Psoas muscle (tissue), 8 donors: Measurements from ENCODE around the gene PEX3. TPM values are rescaled to one million over a fixed set of nuclear protein-coding genes. Genes with fewer than 3 reads are reported as not detected.
"Not testable (repeated sequence)": the region's sequence is repeated elsewhere in the genome, so short reads cannot be mapped to it uniquely, and the experiment has no call there.

ENCODE experiments used
- ATAC-seq, 4 donors: fragments of 200-7000 bp; cut with Tn5 transposase; one replicate each; pipeline ENCODE4 v1.9.1; 2020; ENCODE audit warnings: moderate library complexity in 3 of 4, mild to moderate bottlenecking in 2 of 4
- DNase-seq, 2 donors: peaks; one replicate each; pipeline ENCODE4 v3.0.0-alpha.2; 2020
- H3K27ac ChIP-seq: fragments of 200-600 bp; one replicate; pipeline ENCODE4 v1.8.0; 2022
- H3K27me3 ChIP-seq, 3 donors: fragments of 200-600 bp in 1 of 3; one replicate each; pipeline versions ENCODE4 v1.6.1 to v1.8.0; 2013 to 2022; ENCODE audit warnings: low read length in 2 of 3, mild to moderate bottlenecking in 2 of 3, moderate library complexity in 1 of 3; ENCODE audit not compliant: insufficient read depth in 3 of 3
- H3K36me3 ChIP-seq, 2 donors: fragments of 200-600 bp in 1 of 2; one replicate each; pipeline versions ENCODE4 v1.6.1 to v1.8.0; 2013 to 2022; ENCODE audit warnings: low read depth in 1 of 2, mild to moderate bottlenecking in 1 of 2, moderate library complexity in 1 of 2; ENCODE audit not compliant: insufficient read depth in 1 of 2
- H3K4me1 ChIP-seq: fragments of 200-600 bp; one replicate; pipeline ENCODE4 v1.8.0; 2022
- H3K4me3 ChIP-seq: fragments of 200-600 bp; one replicate; pipeline ENCODE4 v1.8.0; 2022; ENCODE audit warnings: mild to moderate bottlenecking
- H3K9me3 ChIP-seq: fragments of 200-600 bp; one replicate; pipeline ENCODE4 v1.8.0; 2022
- WGBS, 3 donors: extraction: QIAGEN DNeasy Blood & Tissue Kit; methylation state at CpG; one replicate each; pipeline versions ENCODE4 v1.1.6 to v1.1.7; 2013; 5-methylcytosine and 5-hydroxymethylcytosine counted together
- intact Hi-C, 2 donors: fragments of 100-400 bp; cut with DNase I; formaldehyde crosslinking; loops; one replicate each; pipeline versions ENCODE4 v1.11.0 to v1.14.2; 2022
- polyA plus RNA-seq, 3 donors: library from polyadenylated mRNA; stranded (reverse); fragments of 200-250 nt; gene quantifications; one replicate each; pipeline ENCODE4 v1.2.3, GENCODE V29; 2013
- total RNA-seq, 4 donors: library from RNA; stranded (reverse); fragmentation: NEBNext Ultra II Directional in 2 of 4; extraction: Animal tissue kit (Norgen Biotek cat#: 25700) in 2 of 4; gene quantifications; one replicate each; pipeline versions ENCODE4 v1.2.1 to v1.2.4, GENCODE V29; 2021 to 2023
- TF ChIP-seq, protein P1 (sequence below): fragments of 200-600 bp; IDR thresholded peaks from one replicate; pipeline ENCODE4 v1.8.0; 2022; ENCODE audit warnings: antibody characterized with exemption
- donor health status: healthy with polysubstance abuse.
- donor health status: DM: no; HTN: no; CAD: no; lungs with moderate emphysema.
- donor health status: Bipolar disorder and iron deficiency.
- donor health status: healthy.
- donor health status: DM: yes; HTN: yes; CAD: no.
- donor health status: DM: no; HTN: no; CAD: no.
- donor health status: DM: no; HTN: no; CAD: no.
- donor health status: DM: yes; HTN: yes; CAD: no.

The PEX3 gene
- total and polyA plus RNA-seq, 7 donors, result 7.1 to 17.9 (median 13.0) TPM

- intact Hi-C loops, result no loop called here
- DNase-seq (no peak), ATAC-seq (no peak)
- peaks cover 0 to 37% of the 10 kb centered on the region in 2 donors for H3K36me3 ChIP-seq
- H3K27ac ChIP-seq, result no peak overlapping the region
- TF ChIP-seq, protein P1, sequence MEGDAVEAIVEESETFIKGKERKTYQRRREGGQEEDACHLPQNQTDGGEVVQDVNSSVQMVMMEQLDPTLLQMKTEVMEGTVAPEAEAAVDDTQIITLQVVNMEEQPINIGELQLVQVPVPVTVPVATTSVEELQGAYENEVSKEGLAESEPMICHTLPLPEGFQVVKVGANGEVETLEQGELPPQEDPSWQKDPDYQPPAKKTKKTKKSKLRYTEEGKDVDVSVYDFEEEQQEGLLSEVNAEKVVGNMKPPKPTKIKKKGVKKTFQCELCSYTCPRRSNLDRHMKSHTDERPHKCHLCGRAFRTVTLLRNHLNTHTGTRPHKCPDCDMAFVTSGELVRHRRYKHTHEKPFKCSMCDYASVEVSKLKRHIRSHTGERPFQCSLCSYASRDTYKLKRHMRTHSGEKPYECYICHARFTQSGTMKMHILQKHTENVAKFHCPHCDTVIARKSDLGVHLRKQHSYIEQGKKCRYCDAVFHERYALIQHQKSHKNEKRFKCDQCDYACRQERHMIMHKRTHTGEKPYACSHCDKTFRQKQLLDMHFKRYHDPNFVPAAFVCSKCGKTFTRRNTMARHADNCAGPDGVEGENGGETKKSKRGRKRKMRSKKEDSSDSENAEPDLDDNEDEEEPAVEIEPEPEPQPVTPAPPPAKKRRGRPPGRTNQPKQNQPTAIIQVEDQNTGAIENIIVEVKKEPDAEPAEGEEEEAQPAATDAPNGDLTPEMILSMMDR, result no peak
- H3K27me3 ChIP-seq, result no peaks in the 10 kb centered on the region
- no peak overlapping the region for H3K4me3 ChIP-seq
- no peaks in the 10 kb centered on the region for H3K4me1 ChIP-seq
- H3K9me3 ChIP-seq, result no peaks in the 10 kb centered on the region
Measured at GRCh38 chr6:143468026-143468425, 17.4 kb downstream of the PEX3 start.

GRCh38 chr6:143468823-143469222, 18.2 kb downstream of the PEX3 start:
- 94 to 98% (median 97%) methylated on average over 2 of the region's 2 CpGs for WGBS, 3 donors
- H3K27me3 ChIP-seq, ATAC-seq, intact Hi-C loops, H3K4me3 ChIP-seq, H3K27ac ChIP-seq, DNase-seq, H3K9me3 ChIP-seq, H3K4me1 ChIP-seq: not testable (repeated sequence)
- peaks cover 0 to 37% of the 10 kb centered on the region in 2 donors for H3K36me3 ChIP-seq

- Histone ChIP-seq H3K36me3 (peaks cover 0 to 66% of the 10 kb centered on the region in 2 donors), H3K27ac (no peak overlapping the region), H3K4me1 (no peaks in the 10 kb centered on the region), H3K4me3 (no peak overlapping the region), H3K9me3 (no peaks in the 10 kb centered on the region), H3K27me3 (no peaks in the 10 kb centered on the region)
- no peak for ATAC-seq
- TF ChIP-seq, protein P1, result no peak
- DNase-seq, result no peak
- intact Hi-C loops, result no loop called here
- WGBS, 3 donors, result 96 to 100% (median 97%) methylated on average over 1 of the region's 1 CpG
Measured at GRCh38 chr6:143471822-143472221, 21.2 kb downstream of the PEX3 start.

GRCh38 chr6:143476545-143476944, 25.9 kb downstream of the PEX3 start:
- TF ChIP-seq, protein P1, result no peak
- Histone ChIP-seq H3K27me3 (no peaks in the 10 kb centered on the region), H3K36me3 (peaks cover 3 to 90% of the 10 kb centered on the region in 2 donors), H3K27ac (no peak overlapping the region), H3K4me1 (no peaks in the 10 kb centered on the region), H3K9me3 (no peaks in the 10 kb centered on the region), H3K4me3 (no peak overlapping the region)
- DNase-seq (no peak), ATAC-seq (no peak)
- intact Hi-C loops, result no loop called here
- 95 to 97% (median 97%) methylated on average over 1 of the region's 1 CpG for WGBS, 3 donors

GRCh38 chr6:143478479-143479062, 28.0 kb downstream of the PEX3 start:
- H3K9me3 ChIP-seq, result no peaks in the 10 kb centered on the region
- no peak overlapping the region for H3K4me3 ChIP-seq
- H3K27ac ChIP-seq, result no peak overlapping the region
- DNase-seq (no peak), ATAC-seq (no peak)
- 97 to 98% (median 97%) methylated on average over 3 of the region's 3 CpGs for WGBS, 3 donors
- no peaks in the 10 kb centered on the region for H3K4me1 ChIP-seq
- intact Hi-C loops, result no loop called here
- TF ChIP-seq, protein P1, result no peak
- H3K36me3 ChIP-seq, result peaks cover 3 to 71% of the 10 kb centered on the region in 2 donors
- H3K27me3 ChIP-seq, result no peaks in the 10 kb centered on the region
